Stimulated activated CD8-positive, alpha-beta memory T cell treated with anti-CD3 and anti-CD28 coated beads, Interleukin-7, amount 100 ng/mL, for 48 hours (primary cell): ENCODE measurements around the gene RNF111.
"Not testable (repeated sequence)": the region's sequence is repeated elsewhere in the genome, so short reads cannot be mapped to it uniquely, and the experiment has no call there.

ENCODE experiments used
- DNase-seq, 2 donors: peaks; one replicate each; pipeline ENCODE4 v3.0.0-alpha.2; 2020; ENCODE audit warnings: low read depth in 1 of 2; ENCODE audit errors: extremely low read depth in 1 of 2

RNF111 gene

GRCh38 chr15:58999694-59000093 lies 12.2 kb downstream of the RNF111 start:
- DNase-seq: no peak

- DNase-seq: not testable (repeated sequence)
Measured at GRCh38 chr15:59000251-59000650, 12.8 kb downstream of the RNF111 start.

DNA sequence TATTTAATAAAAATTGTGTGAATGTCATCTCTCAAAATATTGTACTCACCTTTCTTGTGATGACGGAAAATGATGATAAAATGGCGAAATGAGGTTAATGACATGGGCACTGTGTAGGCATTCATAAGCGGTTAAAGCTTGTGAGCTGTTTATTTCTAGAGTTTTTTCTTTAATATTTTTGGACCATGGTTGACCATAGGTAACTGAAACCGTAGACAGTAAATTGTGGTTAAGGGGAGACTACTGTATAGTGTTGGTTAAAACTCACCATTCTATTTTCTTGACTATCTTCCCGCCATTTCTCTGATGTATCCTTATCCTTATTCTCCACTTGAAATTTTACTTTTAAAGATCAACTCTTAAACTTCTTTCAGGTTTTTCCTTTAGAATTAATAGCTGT lies 14.5 kb downstream of the RNF111 start:
- DNase-seq: no peak

DNA sequence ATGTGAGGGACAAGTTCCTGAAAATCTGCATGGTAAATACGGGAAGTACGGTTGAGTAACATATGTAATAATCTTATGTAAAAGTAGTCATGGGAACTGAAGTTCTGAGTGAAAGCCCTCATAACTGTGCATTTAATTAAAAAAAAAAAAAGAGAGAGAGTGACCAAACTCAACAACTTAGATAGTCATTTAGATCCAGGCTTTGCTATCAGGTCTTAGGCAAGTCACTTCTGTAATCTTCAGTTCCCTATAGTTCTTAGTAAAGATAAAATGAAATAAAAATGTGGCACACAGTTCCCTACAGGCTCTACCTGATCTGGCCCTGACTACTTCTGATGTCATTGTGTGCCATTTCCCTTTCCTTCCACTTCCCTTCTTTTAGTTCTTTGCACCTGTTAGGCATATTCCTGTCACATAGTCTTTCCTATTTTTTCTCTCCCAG lies 15.0 kb downstream of the RNF111 start:
- no peak for DNase-seq

GRCh38 chr15:59005579-59005978 lies 18.1 kb downstream of the RNF111 start:
- DNase-seq: no peak

- DNase-seq: no peak
Measured at GRCh38 chr15:59008086-59008485, 20.6 kb downstream of the RNF111 start.

- DNase-seq: no peak
Measured at GRCh38 chr15:59011262-59011952, 23.9 kb downstream of the RNF111 start.

DNA sequence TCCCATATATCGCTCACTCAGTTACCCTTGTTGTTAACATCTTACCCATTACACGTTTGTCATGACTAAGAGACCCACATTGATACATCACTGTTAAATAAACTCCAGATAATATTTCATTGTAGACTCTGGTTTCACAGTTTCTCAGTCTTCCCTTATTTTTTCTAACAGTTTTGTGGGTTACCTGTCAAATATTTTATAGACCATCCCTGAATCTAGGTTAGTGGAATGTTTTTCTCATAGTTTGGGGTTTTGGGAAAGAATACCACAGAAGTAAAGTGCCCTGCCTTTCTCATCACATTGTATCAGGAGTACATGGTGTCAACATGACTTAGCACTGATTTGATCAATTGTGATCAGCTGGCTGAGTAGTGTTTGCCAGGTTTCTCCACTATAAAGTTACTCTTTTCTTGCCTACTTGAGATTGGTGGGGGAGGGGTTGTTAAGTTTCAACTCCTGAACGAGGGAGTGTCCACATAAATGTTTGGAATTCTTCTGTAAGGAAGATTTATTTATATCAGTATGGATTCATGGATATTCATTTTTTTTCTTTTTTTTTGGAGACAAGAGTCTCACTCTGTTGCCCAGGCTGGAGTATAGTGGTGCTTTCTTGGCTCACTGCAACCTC lies 25.9 kb downstream of the RNF111 start:
- DNase-seq: no peak

DNA sequence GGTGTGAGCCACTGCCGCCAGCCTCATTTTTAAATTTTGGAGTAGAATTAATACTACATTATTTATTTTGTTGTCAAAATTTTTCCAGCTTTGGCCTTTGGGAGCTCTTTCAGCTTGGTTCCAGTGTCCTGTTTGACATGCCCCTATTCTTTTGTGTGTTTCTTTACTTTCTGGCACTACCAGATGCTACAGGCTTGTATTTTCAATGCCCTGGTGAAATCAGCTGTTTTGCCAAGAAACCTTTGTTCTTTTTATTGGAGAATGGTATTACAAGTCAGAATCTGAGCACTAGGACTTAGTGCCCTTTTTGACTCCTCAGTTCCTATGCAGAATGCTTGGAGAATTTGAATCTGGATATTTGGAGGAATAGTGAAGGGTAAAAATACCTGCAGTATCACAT lies 26.6 kb downstream of the RNF111 start:
- DNase-seq: no peak

DNA sequence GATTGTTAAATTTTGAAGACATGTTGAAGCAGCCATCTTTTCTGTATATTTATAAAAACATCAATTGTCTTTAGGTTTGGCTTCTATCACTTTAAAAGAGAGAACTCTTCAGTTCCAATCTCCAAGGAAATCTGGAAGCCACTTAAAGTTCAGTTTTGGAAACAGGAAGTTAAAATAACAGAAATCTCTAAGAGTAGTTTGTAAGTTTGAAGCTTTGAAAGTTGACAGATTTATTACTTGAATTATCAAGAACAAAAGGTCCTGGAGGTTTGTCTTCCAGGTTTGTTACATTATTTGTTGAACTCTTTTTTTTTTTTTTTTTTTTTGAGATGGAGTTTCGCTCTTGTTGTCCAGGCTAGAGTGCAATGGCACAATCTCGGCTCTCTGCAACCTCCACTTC lies 30.0 kb downstream of the RNF111 start:
- no peak for DNase-seq

GRCh38 chr15:59018833-59019232 lies 31.4 kb downstream of the RNF111 start:
- DNase-seq: no peak

DNA sequence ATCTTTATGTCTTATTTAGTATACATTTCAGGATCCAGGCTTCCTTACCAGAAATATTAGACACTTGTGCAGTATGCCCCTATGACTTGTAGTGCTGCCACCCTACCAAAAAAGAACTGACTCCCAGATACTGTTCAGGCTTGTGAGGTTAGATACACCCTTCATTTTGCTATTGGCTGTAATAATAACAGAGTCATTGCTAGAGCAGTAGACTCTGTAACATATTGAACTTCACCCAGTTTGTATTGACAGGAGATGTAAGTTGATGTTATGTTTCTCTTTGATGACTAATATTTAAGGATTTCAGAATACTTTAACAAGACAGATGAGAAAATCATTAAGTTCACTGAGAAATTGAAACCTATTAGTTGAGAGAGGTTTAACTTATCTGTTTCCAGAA lies 32.9 kb downstream of the RNF111 start:
- DNase-seq: no peak

- DNase-seq: no peak
Measured at GRCh38 chr15:59022188-59022587, 34.7 kb downstream of the RNF111 start.

GRCh38 chr15:59026207-59026606 lies 38.7 kb downstream of the RNF111 start:
- no peak for DNase-seq

GRCh38 chr15:59028387-59028955 lies 41.0 kb downstream of the RNF111 start:
- DNase-seq: no peak

GRCh38 chr15:59029554-59029953 lies 42.1 kb downstream of the RNF111 start:
- no peak for DNase-seq

GRCh38 chr15:59035201-59035600 lies 47.7 kb downstream of the RNF111 start:
- DNase-seq: no peak

DNA sequence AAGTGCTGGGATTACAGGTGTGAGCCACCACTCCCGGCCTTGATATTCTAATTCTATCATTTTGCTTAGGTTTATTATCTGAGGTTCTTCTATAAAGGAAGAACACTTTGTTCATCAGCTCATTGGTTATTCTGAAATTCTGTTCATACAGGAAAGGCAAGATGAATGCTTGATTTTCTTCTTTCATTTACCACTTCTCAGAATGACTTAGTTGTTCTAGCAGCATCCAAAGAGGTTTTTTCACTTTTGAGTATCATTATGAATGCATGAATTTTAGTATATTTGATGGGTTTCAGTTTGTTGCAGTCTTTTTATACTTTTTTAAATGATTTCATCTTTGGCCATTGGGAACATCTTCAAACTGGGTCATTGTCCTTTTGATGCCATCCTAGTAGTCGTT lies 51.8 kb downstream of the RNF111 start:
- no peak for DNase-seq

- no peak for DNase-seq
Measured at GRCh38 chr15:59042041-59042440, 54.6 kb downstream of the RNF111 start.

DNA sequence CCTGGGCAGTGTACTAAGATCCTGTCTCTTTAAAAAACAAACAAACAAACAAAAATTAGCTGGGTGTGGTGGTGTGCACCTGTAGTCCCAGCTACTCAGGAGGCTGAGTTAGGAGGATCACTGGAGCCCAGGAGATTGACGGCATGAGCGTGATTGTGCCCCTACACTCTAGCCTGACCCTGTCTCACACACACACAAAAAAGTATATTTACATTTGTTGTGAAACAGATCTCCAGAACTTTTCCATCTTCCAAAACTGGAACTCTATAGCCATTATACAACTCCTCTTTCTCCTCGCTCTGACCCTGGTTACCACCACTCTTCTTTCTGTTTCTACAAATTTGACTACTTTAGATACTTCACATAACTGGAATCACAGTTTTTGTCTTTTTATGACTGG lies 61.4 kb downstream of the RNF111 start:
- DNase-seq: no peak

DNA sequence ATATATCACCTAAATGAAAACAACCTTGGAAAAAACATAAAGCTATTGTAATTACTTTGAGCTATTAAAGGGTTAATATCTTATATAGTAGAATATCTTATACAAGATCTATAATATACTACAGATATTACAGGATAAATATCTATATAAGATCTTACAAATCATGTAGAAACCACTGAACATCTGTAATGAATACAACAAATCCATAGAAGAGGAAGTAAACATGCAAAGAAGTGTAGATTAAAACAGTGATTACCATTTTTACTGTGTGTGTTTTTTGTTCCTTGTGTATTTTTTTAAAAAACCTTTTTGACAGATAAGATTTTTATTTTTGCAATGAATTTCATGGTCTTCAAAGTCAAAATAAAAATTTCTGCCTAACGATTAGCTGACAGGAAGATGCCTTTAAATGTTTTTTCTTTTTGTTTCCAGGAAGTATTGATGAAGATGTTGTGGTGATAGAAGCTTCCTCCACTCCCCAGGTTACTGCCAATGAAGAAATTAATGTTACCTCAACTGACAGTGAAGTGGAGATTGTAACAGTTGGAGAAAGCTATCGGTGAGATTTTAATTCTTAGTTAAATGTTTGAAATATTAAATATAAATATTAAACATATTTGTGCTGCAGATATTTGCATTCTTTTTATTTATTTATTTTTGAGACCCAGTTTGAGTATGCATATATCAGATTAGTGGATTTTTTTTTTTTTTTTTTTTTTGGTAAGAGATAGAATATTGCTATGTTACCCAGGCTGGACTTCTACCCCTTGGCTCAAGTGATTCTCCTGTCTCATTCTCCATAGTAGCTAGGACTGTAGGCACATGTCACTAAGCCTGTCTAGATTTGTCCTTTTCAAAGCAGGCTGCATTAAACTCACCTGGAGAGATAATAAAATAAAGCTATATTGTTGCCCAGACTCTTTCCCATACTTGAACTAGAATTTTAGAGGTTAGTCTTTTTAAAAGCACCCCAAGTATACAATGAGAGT lies 64.7 kb downstream of the RNF111 start:
- no peak for DNase-seq
